Karpas-422 (cell line): ENCODE data around the gene ZMAT3. TPM values are rescaled to one million over a fixed set of nuclear protein-coding genes. Genes with fewer than 3 reads are reported as not detected.

ENCODE experiments used
- DNase-seq: peaks from one replicate; pipeline ENCODE4 v3.0.0-alpha.2; 2015
- H2AFZ ChIP-seq: fragments of 200-600 bp; sonication (generic); 2 replicates; pipeline ENCODE4 v1.6.1; 2014; ENCODE audit warnings: antibody characterized with exemption, low read length, mixed read lengths
- H3K27ac ChIP-seq: fragments of 200-600 bp; sonication (generic); 2 replicates; pipeline ENCODE4 v1.5.1; 2014; ENCODE audit warnings: mild to moderate bottlenecking, low read length, moderate library complexity
- H3K27me3 ChIP-seq: fragments of 200-600 bp; sonication (generic); 2 replicates; pipeline ENCODE4 v1.6.1; 2014; ENCODE audit warnings: low read length, mixed read lengths
- H3K36me3 ChIP-seq: fragments of 200-600 bp; sonication (generic); 2 replicates; pipeline ENCODE4 v1.6.1; 2014; ENCODE audit warnings: low read length, mixed read lengths; ENCODE audit not compliant: insufficient read depth
- H3K4me1 ChIP-seq: fragments of 200-600 bp; sonication (generic); 2 replicates; pipeline ENCODE4 v1.6.1; 2014; ENCODE audit warnings: mild to moderate bottlenecking, low read length, mixed read lengths
- H3K4me2 ChIP-seq: fragments of 200-600 bp; sonication (generic); 2 replicates; pipeline ENCODE4 v1.6.1; 2014; ENCODE audit warnings: low read length, low read depth, mild to moderate bottlenecking; ENCODE audit not compliant: poor library complexity, severe bottlenecking
- H3K4me3 ChIP-seq: fragments of 200-600 bp; sonication (generic); 2 replicates; pipeline ENCODE4 v1.5.1; 2014; ENCODE audit warnings: mild to moderate bottlenecking, antibody characterized with exemption, low read length, mixed read lengths
- H3K79me2 ChIP-seq: fragments of 200-600 bp; sonication (generic); 2 replicates; pipeline ENCODE4 v1.6.1; 2014; ENCODE audit warnings: mild to moderate bottlenecking, low read length, mixed read lengths
- H3K9ac ChIP-seq: fragments of 200-600 bp; sonication (generic); 2 replicates; pipeline ENCODE4 v1.6.0; 2014; ENCODE audit warnings: low read length
- H3K9me2 ChIP-seq: fragments of 200-600 bp; sonication (generic), shearing (Covaris generic); replicated peaks from 2 replicates; pipeline ENCODE4 v1.6.0; 2014; ENCODE audit warnings: mild to moderate bottlenecking, low read length, moderate library complexity; ENCODE audit not compliant: insufficient read depth
- H3K9me3 ChIP-seq: fragments of 300-700, 200-600 bp; sonication (generic); 2 replicates; pipeline ENCODE4 v1.6.1; 2014; ENCODE audit warnings: low read length, mixed read lengths
- H4K20me1 ChIP-seq: fragments of 200-600 bp; sonication (generic); 2 replicates; pipeline ENCODE4 v1.6.1; 2014; ENCODE audit warnings: mild to moderate bottlenecking, antibody characterized with exemption, low read length, low read depth; ENCODE audit not compliant: insufficient read depth
- total RNA-seq: library from RNA; depleted of rRNA; stranded (reverse); fragments of >200 nt; shearing (Covaris generic); gene quantifications from 2 replicates; pipeline ENCODE4 v1.2.3, GENCODE V29; 2014; ENCODE audit warnings: low replicate concordance

ZMAT3 gene
- total RNA-seq, 1 experiment from 2014 or later: 11.9 TPM

DNA sequence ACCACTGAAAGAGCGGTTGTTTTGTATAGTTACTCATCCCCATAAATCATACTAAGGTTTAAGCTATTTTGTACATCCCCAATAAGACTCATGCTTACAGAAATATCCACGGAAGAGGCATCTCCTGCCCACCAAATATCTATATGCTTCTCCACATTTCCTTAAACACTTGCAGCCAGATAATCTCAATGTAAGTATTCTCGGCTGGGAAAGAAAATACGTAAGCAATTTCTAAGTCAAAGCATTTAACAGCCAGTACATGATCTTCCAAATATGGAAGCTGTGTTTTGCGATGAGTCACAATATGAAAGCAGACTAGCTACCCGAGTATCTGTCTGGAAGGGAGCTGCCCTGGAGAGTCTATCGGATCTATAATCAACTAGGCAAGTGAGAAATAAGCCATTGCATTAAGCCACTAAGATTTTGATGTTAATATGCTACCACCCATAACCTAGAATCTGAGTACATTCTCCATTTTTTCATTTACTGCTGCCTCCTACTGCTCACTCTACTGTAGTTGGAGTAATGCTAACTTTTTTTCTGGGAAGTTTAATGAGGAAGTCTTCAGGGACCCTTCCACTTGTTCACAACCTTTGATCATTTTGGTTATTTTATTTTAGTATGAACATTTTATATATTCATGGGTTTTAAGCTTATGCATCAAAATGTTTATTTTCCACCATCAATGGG is 26.9 kb upstream of the ZMAT3 start:
- no peaks in the 10 kb centered on the region for H3K9me3 ChIP-seq
- no peak overlapping the region for H3K9ac ChIP-seq
- H3K27ac ChIP-seq: no peak overlapping the region
- no peaks in the 10 kb centered on the region for H3K36me3 ChIP-seq
- H4K20me1 ChIP-seq: no peaks in the 10 kb centered on the region
- no peaks in the 10 kb centered on the region for H3K79me2 ChIP-seq
- DNase-seq: no peak
- H3K4me1 ChIP-seq: no peaks in the 10 kb centered on the region
- no peaks in the 10 kb centered on the region for H3K27me3 ChIP-seq
- no peak overlapping the region for H2AFZ ChIP-seq
- no peak overlapping the region for H3K4me2 ChIP-seq
- H3K4me3 ChIP-seq: no peak overlapping the region
- no peaks in the 10 kb centered on the region for H3K9me2 ChIP-seq

DNA sequence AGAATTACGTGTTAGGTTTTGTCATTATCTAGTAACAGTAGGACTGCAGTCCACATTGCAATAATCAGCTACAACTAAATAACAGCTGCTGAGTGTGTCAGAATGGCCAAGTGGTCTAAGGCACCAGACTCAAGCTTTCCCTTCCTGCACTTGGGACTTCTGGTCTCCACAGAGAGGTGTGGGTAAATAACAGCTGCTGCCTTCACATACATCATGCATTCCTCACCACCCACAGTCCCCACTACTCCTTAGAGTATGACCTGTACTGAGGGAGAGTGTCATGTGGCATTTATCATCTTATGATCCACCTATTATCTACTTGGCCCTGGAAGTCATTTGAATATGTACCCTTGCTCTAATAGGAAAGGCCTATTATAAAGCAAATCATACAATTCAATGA is 22.2 kb upstream of the ZMAT3 start:
- H2AFZ ChIP-seq: no peak overlapping the region
- no peaks in the 10 kb centered on the region for H3K9me3 ChIP-seq

DNA sequence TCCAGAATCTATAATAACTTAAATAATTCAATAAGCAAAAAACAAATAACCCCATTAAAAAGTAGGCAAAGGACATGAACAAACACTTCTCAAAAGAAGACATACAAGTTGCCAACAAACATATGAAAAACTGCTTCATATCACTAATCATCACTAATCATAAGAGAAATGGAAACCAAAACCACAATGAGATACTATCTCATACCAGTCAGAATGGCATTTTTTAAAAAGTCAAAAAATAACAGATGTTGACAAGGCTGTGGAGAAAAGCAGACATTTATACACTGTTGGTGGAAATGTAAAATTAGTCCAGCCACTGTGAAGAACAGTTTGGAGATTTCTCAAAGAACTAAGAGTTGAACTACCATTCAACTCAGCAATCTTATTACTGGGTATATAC is 19.5 kb upstream of the ZMAT3 start:
- Histone ChIP-seq H3K27me3 (no peaks in the 10 kb centered on the region), H3K4me2 (no peak overlapping the region), H3K9me2 (no peaks in the 10 kb centered on the region), H3K79me2 (no peaks in the 10 kb centered on the region), H3K9ac (no peak overlapping the region), H2AFZ (no peak overlapping the region), H3K4me3 (no peak overlapping the region), H3K36me3 (no peaks in the 10 kb centered on the region), H3K27ac (no peak overlapping the region), H3K4me1 (no peaks in the 10 kb centered on the region), H3K9me3 (no peaks in the 10 kb centered on the region), H4K20me1 (no peaks in the 10 kb centered on the region)
- no peak for DNase-seq

More for the DNA sequence above, 22.2 kb upstream of the ZMAT3 start:
- no peaks in the 10 kb centered on the region for H3K9me2 ChIP-seq
- H3K4me1 ChIP-seq: no peaks in the 10 kb centered on the region
- no peak for DNase-seq
- H3K4me3 ChIP-seq: no peak overlapping the region
- H3K4me2 ChIP-seq: no peak overlapping the region
- H3K27me3 ChIP-seq: no peaks in the 10 kb centered on the region
- no peak overlapping the region for H3K9ac ChIP-seq
- H4K20me1 ChIP-seq: no peaks in the 10 kb centered on the region
- no peaks in the 10 kb centered on the region for H3K36me3 ChIP-seq
- no peak overlapping the region for H3K27ac ChIP-seq
- no peaks in the 10 kb centered on the region for H3K79me2 ChIP-seq

DNA sequence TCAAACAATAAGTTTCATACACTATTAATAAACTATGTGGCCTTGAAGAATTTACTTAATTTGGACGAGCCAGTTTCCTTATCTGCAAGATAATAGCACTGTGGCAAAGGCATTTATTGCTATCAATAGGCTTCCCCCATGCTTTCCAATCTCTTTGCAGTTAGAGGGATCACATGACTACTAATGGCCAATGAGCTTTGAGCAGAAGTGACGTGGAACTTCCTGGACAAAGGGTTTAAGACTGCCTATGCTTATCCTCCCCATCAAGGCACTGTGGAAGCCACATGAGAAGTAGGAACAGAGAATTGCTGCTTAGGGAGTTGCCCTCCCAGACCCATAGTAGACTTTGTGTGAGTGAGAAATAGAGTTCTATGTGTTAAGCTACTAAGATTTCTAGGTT is 16.7 kb upstream of the ZMAT3 start:
- H3K9ac ChIP-seq: no peak overlapping the region
- peak overlapping the region; percentile 79 for H2AFZ ChIP-seq
- no peak overlapping the region for H3K4me2 ChIP-seq
- no peaks in the 10 kb centered on the region for H3K79me2 ChIP-seq
- H3K4me1 ChIP-seq: no peaks in the 10 kb centered on the region
- peak; percentile 72 for DNase-seq
- no peaks in the 10 kb centered on the region for H3K36me3 ChIP-seq
- no peaks in the 10 kb centered on the region for H3K9me2 ChIP-seq
- no peak overlapping the region for H3K27ac ChIP-seq
- no peaks in the 10 kb centered on the region for H4K20me1 ChIP-seq
- H3K4me3 ChIP-seq: no peak overlapping the region
- no peaks in the 10 kb centered on the region for H3K9me3 ChIP-seq
- H3K27me3 ChIP-seq: no peaks in the 10 kb centered on the region

DNA sequence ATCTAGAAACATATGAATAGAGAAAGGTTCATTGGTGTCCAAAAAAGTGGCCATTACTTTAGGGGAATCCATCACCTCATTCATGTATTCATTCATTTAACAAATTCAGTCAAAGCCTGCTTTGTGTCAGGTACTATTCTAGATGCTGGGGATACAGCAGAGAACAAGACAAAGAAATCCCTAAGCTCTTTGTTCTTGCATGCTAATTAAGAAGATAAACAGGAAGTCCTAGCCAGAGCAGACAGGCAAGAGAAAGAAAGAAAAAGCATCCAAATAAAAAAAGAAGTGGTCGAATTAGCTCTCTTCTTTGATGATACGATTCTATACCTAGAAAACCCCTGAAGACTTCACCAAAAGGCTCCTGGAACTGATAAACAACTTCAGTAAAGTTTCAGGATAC is 12.4 kb upstream of the ZMAT3 start:
- Histone ChIP-seq H3K4me1 (no peaks in the 10 kb centered on the region), H3K4me3 (no peak overlapping the region), H3K4me2 (no peak overlapping the region), H3K9me2 (no peaks in the 10 kb centered on the region), H3K9ac (no peak overlapping the region), H3K27me3 (no peaks in the 10 kb centered on the region), H3K36me3 (no peaks in the 10 kb centered on the region), H4K20me1 (no peaks in the 10 kb centered on the region), H3K27ac (no peak overlapping the region), H3K9me3 (no peaks in the 10 kb centered on the region), H2AFZ (no peak overlapping the region; the same call in 1 of the 2 replicates), H3K79me2 (no peaks in the 10 kb centered on the region)
- no peak for DNase-seq

DNA sequence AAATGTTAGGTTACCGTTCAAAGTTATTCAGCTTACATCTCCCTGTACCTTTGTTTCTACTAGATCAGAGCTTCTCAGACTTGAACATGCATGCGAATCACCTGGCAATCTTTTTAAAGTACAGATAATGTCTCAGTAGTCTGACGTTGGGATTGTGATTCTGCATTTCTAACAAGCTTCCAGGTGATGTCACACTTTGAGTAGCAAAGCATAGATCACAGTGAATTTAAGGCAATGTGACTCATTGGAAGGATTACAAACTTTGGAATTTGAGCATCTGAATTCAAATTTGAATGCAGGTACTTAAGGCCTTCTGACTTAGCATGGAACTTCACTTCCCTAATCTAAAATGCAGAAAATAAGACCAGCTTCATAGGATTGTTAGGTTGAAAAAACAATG is 10.8 kb upstream of the ZMAT3 start:
- Histone ChIP-seq H3K4me3 (no peak overlapping the region), H2AFZ (no peak overlapping the region), H3K9me2 (no peaks in the 10 kb centered on the region), H3K4me1 (no peaks in the 10 kb centered on the region), H3K79me2 (no peaks in the 10 kb centered on the region), H4K20me1 (no peaks in the 10 kb centered on the region), H3K36me3 (no peaks in the 10 kb centered on the region), H3K4me2 (no peak overlapping the region), H3K9me3 (no peaks in the 10 kb centered on the region), H3K27me3 (no peaks in the 10 kb centered on the region), H3K27ac (no peak overlapping the region), H3K9ac (no peak overlapping the region)
- DNase-seq: no peak

DNA sequence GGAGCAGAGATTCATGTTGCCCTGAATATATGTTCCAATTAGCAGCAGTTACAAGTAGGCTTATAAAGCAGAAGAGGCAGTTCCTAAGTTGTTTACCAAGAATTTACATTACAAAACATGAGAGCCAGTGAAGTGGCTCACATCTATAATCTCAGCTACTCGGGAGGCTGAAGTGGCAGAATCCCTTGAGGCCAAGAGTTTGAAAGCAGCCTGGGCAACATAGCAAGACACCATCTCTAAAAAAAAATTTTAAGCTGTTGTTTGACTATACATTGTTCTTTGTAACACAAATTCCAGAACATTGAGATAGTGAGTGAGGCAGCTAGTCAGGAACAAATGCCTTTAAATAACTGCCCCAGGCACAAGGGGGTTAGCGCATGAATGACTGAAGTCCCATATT is 10.3 kb upstream of the ZMAT3 start:
- Histone ChIP-seq H2AFZ (no peak overlapping the region), H3K27me3 (no peaks in the 10 kb centered on the region), H3K4me1 (no peaks in the 10 kb centered on the region), H3K4me3 (no peak overlapping the region), H3K9me2 (no peaks in the 10 kb centered on the region), H3K4me2 (no peak overlapping the region), H4K20me1 (no peaks in the 10 kb centered on the region), H3K27ac (no peak overlapping the region), H3K79me2 (no peaks in the 10 kb centered on the region), H3K9me3 (no peaks in the 10 kb centered on the region), H3K36me3 (no peaks in the 10 kb centered on the region), H3K9ac (no peak overlapping the region)
- no peak for DNase-seq

DNA sequence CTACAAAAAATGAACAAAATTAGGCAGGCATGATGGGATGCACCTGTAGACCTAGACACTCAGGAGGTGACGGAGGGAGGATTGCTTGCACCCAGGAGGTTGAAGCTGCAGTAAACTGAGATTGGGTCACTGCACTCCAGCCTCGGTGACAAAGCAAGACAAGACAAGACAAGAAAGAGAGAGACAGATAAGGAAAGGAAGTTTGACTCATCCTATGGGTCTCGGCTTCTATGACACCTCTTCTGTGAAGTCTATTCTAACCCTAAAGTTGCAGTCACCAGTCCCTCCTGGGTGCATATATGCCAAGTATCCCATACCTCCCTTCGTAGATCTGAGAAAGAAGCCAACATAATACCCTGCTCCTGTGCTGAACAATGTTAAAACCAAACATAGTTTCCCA is 7.9 kb upstream of the ZMAT3 start:
- no peaks in the 10 kb centered on the region for H3K36me3 ChIP-seq
- no peaks in the 10 kb centered on the region for H4K20me1 ChIP-seq
- DNase-seq: no peak
- no peak overlapping the region for H2AFZ ChIP-seq
- no peaks in the 10 kb centered on the region for H3K9me2 ChIP-seq
- no peaks in the 10 kb centered on the region for H3K9me3 ChIP-seq
- H3K4me3 ChIP-seq: no peak overlapping the region
- H3K4me2 ChIP-seq: no peak overlapping the region
- no peaks in the 10 kb centered on the region for H3K27me3 ChIP-seq
- no peaks in the 10 kb centered on the region for H3K4me1 ChIP-seq
- no peak overlapping the region for H3K27ac ChIP-seq
- no peaks in the 10 kb centered on the region for H3K79me2 ChIP-seq
- no peak overlapping the region for H3K9ac ChIP-seq
